ENCODE results near the gene CCDC106.

DNA sequence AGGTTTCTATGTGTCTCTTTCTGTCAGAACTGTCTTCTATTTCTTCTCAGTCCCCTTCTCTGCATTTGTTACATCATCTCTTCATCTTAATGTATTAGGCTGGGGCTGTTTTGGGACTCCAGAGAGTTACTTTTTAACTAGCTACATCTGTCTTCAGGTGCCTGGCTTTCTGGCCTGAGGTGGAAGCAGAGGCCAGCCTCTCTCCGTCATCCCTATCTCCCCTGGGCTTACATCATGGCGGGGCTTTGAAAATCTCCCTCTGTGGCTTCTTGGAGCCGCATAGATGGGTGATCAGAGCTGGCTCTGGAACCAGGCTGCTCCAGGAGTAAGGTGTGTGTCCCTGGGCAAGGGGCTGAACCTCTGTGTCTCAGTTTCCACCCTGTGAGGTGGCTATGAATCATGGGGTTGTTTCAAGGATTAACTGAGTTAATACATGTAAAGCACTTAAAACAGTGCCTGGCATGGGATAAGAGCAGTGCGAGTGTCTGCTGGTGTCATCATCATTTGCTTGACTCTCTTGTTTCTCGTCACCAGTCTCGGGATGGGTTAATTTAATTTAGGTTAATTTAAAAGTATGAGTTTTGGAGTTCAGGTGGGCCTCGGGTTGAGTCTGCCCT, 29.0 kb downstream of the CCDC106 start:
- TF ChIP-seq SUZ12 (IDR thresholded peaks at IDR 0.05; ENCODE audit: extremely low read depth, insufficient read depth, insufficient read length) (no peak), ZNF274 (IDR thresholded peaks at IDR 0.05; ENCODE audit: low read depth, low read length) (no peak), YY1 (IDR thresholded peaks at IDR 0.05; ENCODE audit: insufficient read depth, insufficient read length) (no peak)

Measured in NT2/D1 (cell line).